HG02798 (cell line): ENCODE results near the gene GIGYF2.
"Not testable (repeated sequence)": the region's sequence is repeated elsewhere in the genome, so short reads cannot be mapped to it uniquely, and the experiment has no call there.

Experiments used
- ATAC-seq: cut with Tn5 transposase; IDR thresholded peaks from one replicate; pipeline ENCODE4 v1.9.1; 2021; ENCODE audit warnings: mild to moderate bottlenecking; ENCODE audit not compliant: unreplicated experiment, poor library complexity

The GIGYF2 gene

GRCh38 chr2:232685391-232685790 is 11.7 kb upstream of the GIGYF2 start:
- ATAC-seq = not testable (repeated sequence)

GRCh38 chr2:232687382-232688160 is 9.6 kb upstream of the GIGYF2 start:
- ATAC-seq = no peak

GRCh38 chr2:232688201-232688600 is 8.9 kb upstream of the GIGYF2 start:
- ATAC-seq = no peak

- ATAC-seq = no peak
Observed at GRCh38 chr2:232689152-232689910, 7.8 kb upstream of the GIGYF2 start.

GRCh38 chr2:232691117-232691516 is 6.0 kb upstream of the GIGYF2 start:
- not testable (repeated sequence) for ATAC-seq

- ATAC-seq = no peak
Observed at GRCh38 chr2:232693344-232693743, 3.8 kb upstream of the GIGYF2 start.

GRCh38 chr2:232696609-232697058 is 497 bp upstream of the GIGYF2 start:
- ATAC-seq = no peak

- ATAC-seq = peak; percentile 22
Observed at GRCh38 chr2:232697807-232698110, 628 bp downstream of the GIGYF2 start.

- ATAC-seq = no peak
Observed at GRCh38 chr2:232698556-232699091, 1.5 kb downstream of the GIGYF2 start.

GRCh38 chr2:232699110-232699509 is 2.0 kb downstream of the GIGYF2 start:
- ATAC-seq = no peak

GRCh38 chr2:232700154-232700553 is 3.0 kb downstream of the GIGYF2 start:
- ATAC-seq = no peak

GRCh38 chr2:232707076-232707475 is 9.9 kb downstream of the GIGYF2 start:
- no peak for ATAC-seq

- no peak for ATAC-seq
Observed at GRCh38 chr2:232713505-232713904, 16.4 kb downstream of the GIGYF2 start.

GRCh38 chr2:232714969-232715368 is 17.8 kb downstream of the GIGYF2 start:
- ATAC-seq = no peak

- ATAC-seq = not testable (repeated sequence)
Observed at GRCh38 chr2:232720056-232720455, 22.9 kb downstream of the GIGYF2 start.

GRCh38 chr2:232721261-232721660 is 24.1 kb downstream of the GIGYF2 start:
- ATAC-seq = no peak

- ATAC-seq = no peak
Observed at GRCh38 chr2:232721882-232722281, 24.8 kb downstream of the GIGYF2 start.

GRCh38 chr2:232723027-232723426 is 25.9 kb downstream of the GIGYF2 start:
- ATAC-seq = no peak

GRCh38 chr2:232728785-232729184 is 31.7 kb downstream of the GIGYF2 start:
- ATAC-seq = no peak

GRCh38 chr2:232731470-232731869 is 34.3 kb downstream of the GIGYF2 start:
- ATAC-seq = no peak

- ATAC-seq = no peak
Observed at GRCh38 chr2:232741294-232741693, 44.2 kb downstream of the GIGYF2 start.
